Esophagus muscularis mucosa (tissue), 4 donors: ENCODE data around the gene SYNGAP1. TPM values are rescaled to one million over a fixed set of nuclear protein-coding genes. Genes with fewer than 3 reads are reported as not detected.

Experiments
- DNase-seq: peaks from one replicate; pipeline ENCODE4 v3.0.0-alpha.2; 2017; ENCODE audit errors: extremely low spot score
- H3K27ac ChIP-seq, 4 donors: fragments of 200-600 bp; sonication (generic); replicated peaks in 1 of 4; 1 replicate in 3 of 4; 2 replicates in 1 of 4; pipeline ENCODE4 v1.5.1; 2016 to 2019; ENCODE audit warnings: mild to moderate bottlenecking in 1 of 4
- H3K27me3 ChIP-seq, 4 donors: fragments of 200-600 bp; sonication (generic); one replicate each; pipeline versions ENCODE4 v1.5.1 to v1.6.0; 2016 to 2019
- H3K36me3 ChIP-seq, 4 donors: fragments of 200-600 bp; sonication (generic); one replicate each; pipeline ENCODE4 v1.5.1; 2016 to 2019
- H3K4me1 ChIP-seq, 4 donors: fragments of 200-600 bp; sonication (generic); one replicate each; pipeline ENCODE4 v1.5.1; 2016 to 2019
- H3K4me3 ChIP-seq, 4 donors: fragments of 200-600 bp; sonication (generic); 1 replicate in 2 of 4; 2 replicates in 2 of 4; pipeline ENCODE4 v1.5.1; 2016 to 2019; ENCODE audit warnings: mild to moderate bottlenecking in 4 of 4, moderate library complexity in 1 of 4
- H3K9me3 ChIP-seq, 4 donors: fragments of 200-600 bp; sonication (generic); 1 replicate in 3 of 4; 2 replicates in 1 of 4; pipeline ENCODE4 v1.5.1; 2016 to 2019
- CTCF ChIP-seq, 3 experiments: fragments of 200-600 bp in 2 of 3; fragments of 450-650 bp in 1 of 3; sonication (generic) in 2 of 3; IDR thresholded peaks; one replicate each; pipeline ENCODE4 v1.5.1; 2017 to 2019; ENCODE audit warnings: antibody characterized with exemption in 3 of 3, mild to moderate bottlenecking in 2 of 3, moderate library complexity in 1 of 3
- EP300 ChIP-seq: sonication (generic); formaldehyde crosslinking; IDR thresholded peaks from one replicate; pipeline ENCODE4 v1.6.1; 2017; ENCODE audit warnings: antibody characterized with exemption
- POLR2A ChIP-seq: fragments of 450-650 bp; IDR thresholded peaks from one replicate; pipeline ENCODE4 v1.6.1; 2017; ENCODE audit warnings: antibody characterized with exemption, moderate library complexity, mild to moderate bottlenecking, low read depth
- POLR2AphosphoS5 ChIP-seq, 2 donors: sonication (generic); formaldehyde crosslinking; IDR thresholded peaks; one replicate each; pipeline ENCODE4 v1.6.1; 2017; ENCODE audit warnings: antibody characterized with exemption in 2 of 2
- WGBS: methylation state at CpG from one replicate; pipeline ENCODE4 v1.1.5; 2018; 5-methylcytosine and 5-hydroxymethylcytosine counted together
- intact Hi-C: fragments of 100-400 bp; cut with DNase I; formaldehyde crosslinking; loops from one replicate; pipeline ENCODE4 v1.15.1; 2023
- total RNA-seq, 4 donors: library from RNA; depleted of rRNA; stranded (reverse); fragments of >200 nt; gene quantifications; one replicate each; pipeline versions ENCODE4 v1.1.0 to v1.2.1, GENCODE V29; 2016

The SYNGAP1 gene
- total RNA-seq, 4 donors from 2014 or later, result 8.0 to 17.6 (median 13.2) TPM

GRCh38 chr6:33452496-33452895 lies 32.6 kb downstream of the SYNGAP1 start:
- intact Hi-C loops, result loop anchor here (10.0 kb wide), 2 partner anchors 58 to 122 kb away; partner anchors contain the start of gene KIFC1
- Histone ChIP-seq H3K27me3 (no peaks in the 10 kb centered on the region), H3K27ac (peak overlapping the region in 2 of 4 donors; percentile 20 to 88)

GRCh38 chr6:33453393-33454008 lies 33.6 kb downstream of the SYNGAP1 start:
- Histone ChIP-seq H3K27ac (peak overlapping the region; percentile 80 to 88 (median 84)), H3K4me3 (peak overlapping the region; percentile 79 to 97 (median 86)), H3K4me1 (peaks cover 17 to 35% (median 26%) of the 10 kb centered on the region in 4 donors), H3K36me3 (peaks cover 0 to 36% (median 24%) of the 10 kb centered on the region in 4 donors), H3K9me3 (no peaks in the 10 kb centered on the region), H3K27me3 (no peaks in the 10 kb centered on the region)
- no peak for DNase-seq
- intact Hi-C loops, result loop anchor here (10.0 kb wide), 2 partner anchors 59 to 121 kb away; partner anchors contain the start of gene KIFC1
- TF ChIP-seq CTCF (IDR thresholded peaks at IDR 0.05) (no peak), EP300 (no peak), POLR2AphosphoS5 (IDR thresholded peaks at IDR 0.05) (no peak)
- 2% methylated on average over 11 of the region's 12 CpGs for WGBS

More at GRCh38 chr6:33452496-33452895, 32.6 kb downstream of the SYNGAP1 start:
- Histone ChIP-seq H3K4me3 (no peak overlapping the region), H3K4me1 (peaks cover 17 to 35% (median 26%) of the 10 kb centered on the region in 4 donors), H3K36me3 (peaks cover 0 to 45% (median 32%) of the 10 kb centered on the region in 4 donors), H3K9me3 (no peaks in the 10 kb centered on the region)
- 93% methylated on average over 4 of the region's 4 CpGs for WGBS
- TF ChIP-seq CTCF (IDR thresholded peaks at IDR 0.05) (no peak), EP300 (no peak), POLR2A (no peak), POLR2AphosphoS5 (IDR thresholded peaks at IDR 0.05) (no peak)
- no peak for DNase-seq

- TF ChIP-seq POLR2A, result peak; percentile 60
- peak in 1 of 3 experiments; percentile 14 for TF ChIP-seq CTCF (IDR thresholded peaks at IDR 0.05)
- TF ChIP-seq POLR2AphosphoS5 (IDR thresholded peaks at IDR 0.05), result peak; percentile 95 to 98
- TF ChIP-seq EP300, result no peak
- peak within 1 kb of the TSS; percentile 80 to 88 (median 84) for H3K27ac ChIP-seq
- H3K4me1 ChIP-seq, result peaks cover 17 to 35% (median 26%) of the 10 kb centered on the region in 4 donors
- intact Hi-C loops, result loop anchor here (10.0 kb wide), 2 partner anchors 59 to 121 kb away; partner anchors contain the start of gene KIFC1
- no peaks in the 10 kb centered on the region for H3K9me3 ChIP-seq
- H3K4me3 ChIP-seq, result peak within 1 kb of the TSS; percentile 79 to 97 (median 86)
- WGBS, result 2% methylated on average over 34 of the region's 65 CpGs
- DNase-seq, result peak; percentile 99
- no peaks in the 10 kb centered on the region for H3K27me3 ChIP-seq
- peaks cover 0 to 28% (median 20%) of the 10 kb centered on the region in 4 donors for H3K36me3 ChIP-seq
Observed at GRCh38 chr6:33454009-33454946, 34.4 kb downstream of the SYNGAP1 start, which contains the start of gene ZBTB9. TSS of gene ZBTB9 (plus strand) at chr6:33454576. CDS start at chr6:33455101, 525 bp downstream.

GRCh38 chr6:33455051-33455450 lies 35.2 kb downstream of the SYNGAP1 start:
- Histone ChIP-seq H3K27me3 (no peaks in the 10 kb centered on the region), H3K4me1 (peaks cover 17 to 35% (median 26%) of the 10 kb centered on the region in 4 donors), H3K27ac (peak overlapping the region in 3 of 4 donors; percentile 80 to 88 (median 85)), H3K36me3 (peaks cover 0 to 26% (median 19%) of the 10 kb centered on the region in 4 donors), H3K4me3 (peak overlapping the region; percentile 79 to 97 (median 86)), H3K9me3 (no peaks in the 10 kb centered on the region)
- 58% methylated on average over 9 of the region's 16 CpGs for WGBS
- DNase-seq, result no peak
- no peak for TF ChIP-seq POLR2A
- no peak for TF ChIP-seq EP300
- no peak for TF ChIP-seq POLR2AphosphoS5 (IDR thresholded peaks at IDR 0.05)
- TF ChIP-seq CTCF (IDR thresholded peaks at IDR 0.05), result no peak
- intact Hi-C loops, result loop anchor here (10.0 kb wide), 2 partner anchors 60 to 120 kb away; partner anchors contain the start of gene KIFC1
